Activated CD8-positive, alpha-beta T cell treated with anti-CD3 and anti-CD28 coated beads for 36 hours (primary cell): ENCODE results near the gene PDPR. TPM values are rescaled to one million over a fixed set of nuclear protein-coding genes. Genes with fewer than 3 reads are reported as not detected.
"Not testable (repeated sequence)": the region's sequence is repeated elsewhere in the genome, so short reads cannot be mapped to it uniquely, and the experiment has no call there.

Experiments used
- ATAC-seq: fragments of 200-7000 bp; cut with Tn5 transposase; one replicate; pipeline ENCODE4 v1.10.0; 2021; ENCODE audit warnings: mild to moderate bottlenecking, moderate library complexity
- CTCF ChIA-PET: fragments of 350-600 bp; sonication (Branson Sonifier 250); formaldehyde crosslinking; loops from one replicate; lab custom pipeline; 2021; ENCODE audit warnings: antibody characterized with exemption; lab: Charles Lee
- POLR2A ChIA-PET: fragments of 350-600 bp; sonication (Branson Sonifier 250); formaldehyde crosslinking; loops from one replicate; lab custom pipeline; 2021; ENCODE audit warnings: antibody characterized with exemption; lab: Charles Lee
- DNase-seq: peaks from one replicate; pipeline ENCODE4 v3.0.0-alpha.2; 2020
- H3K27ac Mint-ChIP-seq: one replicate; pipeline ENCODE4 v1.8.0; 2021; ENCODE audit warnings: mild to moderate bottlenecking, mixed read lengths
- H3K27me3 Mint-ChIP-seq: one replicate; pipeline ENCODE4 v1.8.0; 2021; ENCODE audit warnings: mixed read lengths
- H3K36me3 Mint-ChIP-seq: one replicate; pipeline ENCODE4 v1.8.0; 2021; ENCODE audit warnings: low read depth, mixed read lengths
- H3K4me1 Mint-ChIP-seq: one replicate; pipeline ENCODE4 v1.8.0; 2021; ENCODE audit warnings: low read depth, mixed read lengths
- H3K4me3 Mint-ChIP-seq: one replicate; pipeline ENCODE4 v1.8.0; 2021; ENCODE audit warnings: mild to moderate bottlenecking, moderate library complexity, mixed read lengths
- H3K9me3 Mint-ChIP-seq: one replicate; pipeline ENCODE4 v1.8.0; 2021; ENCODE audit warnings: mixed read lengths
- intact Hi-C: fragments of 100-400 bp; cut with micrococcal nuclease; formaldehyde crosslinking; loops from one replicate; pipeline ENCODE4 v1.10.0; 2022
- total RNA-seq, 2 experiments: library from RNA; stranded (reverse); gene quantifications; one replicate each; pipeline ENCODE4 v1.2.3, GENCODE V29; 2021

PDPR gene
- total RNA-seq, 2 experiments from 2014 or later, result 19.5 to 19.7 TPM

- CTCF ChIA-PET, H3K4me1 Mint-ChIP-seq, H3K9me3 Mint-ChIP-seq, H3K27ac Mint-ChIP-seq, ATAC-seq, H3K27me3 Mint-ChIP-seq, intact Hi-C loops, DNase-seq, POLR2A ChIA-PET, H3K4me3 Mint-ChIP-seq: not testable (repeated sequence)
- peaks cover 20% of the 10 kb centered on the region for H3K36me3 Mint-ChIP-seq
Measured at GRCh38 chr16:70206382-70206781, 92.2 kb downstream of the PDPR start.

Other genes starting within 250 kb of the PDPR start
- under 1 TPM; 0.25 to 0.36 TPM for gene CLEC18A, start 163.0 kb upstream of the PDPR start, total RNA-seq
- not detected for gene CLEC18C, start 59.5 kb downstream of the PDPR start, total RNA-seq
- gene EXOSC6, start 137.6 kb downstream of the PDPR start, total RNA-seq, result 10 to 100 TPM; 23.6 to 25.0 TPM
- gene AARS1, start 175.2 kb downstream of the PDPR start, total RNA-seq, result 100 to 1,000 TPM; 160 to 162 TPM
- 10 to 100 TPM; 34.8 to 42.2 TPM for gene DDX19B, start 184.9 kb downstream of the PDPR start, total RNA-seq
- 10 to 100 TPM; 45.5 to 47.2 TPM for gene DDX19A, start 232.6 kb downstream of the PDPR start, total RNA-seq